ENCODE data around the gene LCP1.

The LCP1 gene

GRCh38 chr13:46152627-46153328, 29.2 kb downstream of the LCP1 start:
- H3K27me3 ChIP-seq (ENCODE audit: control insufficient read depth, insufficient read depth, low read length) = peaks cover 39% of the 10 kb centered on the region
- no peak overlapping the region for H3K4me3 ChIP-seq (ENCODE audit: low read length)
- H3K4me2 ChIP-seq (ENCODE audit: low read length) = no peak overlapping the region
- no peaks in the 10 kb centered on the region for H3K4me1 ChIP-seq (ENCODE audit: control insufficient read depth, insufficient read depth, low read length)
- no peak overlapping the region for H3K9ac ChIP-seq (ENCODE audit: low read depth, low read length)
- H3K36me3 ChIP-seq (ENCODE audit: insufficient read depth, low read length) = no peaks in the 10 kb centered on the region
- no peaks in the 10 kb centered on the region for H3K9me3 ChIP-seq (replicated peaks; ENCODE audit: low read length)

GRCh38 chr13:46150134-46150693, 31.8 kb downstream of the LCP1 start:
- Histone ChIP-seq H3K9ac (ENCODE audit: low read depth, low read length) (no peak overlapping the region), H3K4me2 (ENCODE audit: low read length) (no peak overlapping the region), H3K36me3 (ENCODE audit: insufficient read depth, low read length) (no peaks in the 10 kb centered on the region)

GRCh38 chr13:46149272-46150133, 32.5 kb downstream of the LCP1 start:
- Histone ChIP-seq H3K9me3 (replicated peaks; ENCODE audit: low read length) (no peaks in the 10 kb centered on the region), H3K4me2 (ENCODE audit: low read length) (no peak overlapping the region), H3K4me1 (ENCODE audit: control insufficient read depth, insufficient read depth, low read length) (no peaks in the 10 kb centered on the region), H3K4me3 (ENCODE audit: low read length) (no peak overlapping the region), H3K27me3 (ENCODE audit: control insufficient read depth, insufficient read depth, low read length) (peaks cover 59% of the 10 kb centered on the region), H3K9ac (ENCODE audit: low read depth, low read length) (no peak overlapping the region), H3K36me3 (ENCODE audit: insufficient read depth, low read length) (no peaks in the 10 kb centered on the region)

More at GRCh38 chr13:46150134-46150693, 31.8 kb downstream of the LCP1 start:
- Histone ChIP-seq H3K9me3 (replicated peaks; ENCODE audit: low read length) (no peaks in the 10 kb centered on the region), H3K4me3 (ENCODE audit: low read length) (no peak overlapping the region), H3K27me3 (ENCODE audit: control insufficient read depth, insufficient read depth, low read length) (peaks cover 56% of the 10 kb centered on the region), H3K4me1 (ENCODE audit: control insufficient read depth, insufficient read depth, low read length) (no peaks in the 10 kb centered on the region)

GRCh38 chr13:46146898-46147297, 35.1 kb downstream of the LCP1 start:
- Histone ChIP-seq H3K4me2 (ENCODE audit: low read length) (no peak overlapping the region), H3K4me1 (ENCODE audit: control insufficient read depth, insufficient read depth, low read length) (no peaks in the 10 kb centered on the region), H3K36me3 (ENCODE audit: insufficient read depth, low read length) (no peaks in the 10 kb centered on the region), H3K9ac (ENCODE audit: low read depth, low read length) (no peak overlapping the region), H3K4me3 (ENCODE audit: low read length) (no peak overlapping the region), H3K27me3 (ENCODE audit: control insufficient read depth, insufficient read depth, low read length) (peaks cover 58% of the 10 kb centered on the region), H3K9me3 (replicated peaks; ENCODE audit: low read length) (no peaks in the 10 kb centered on the region)

DNA sequence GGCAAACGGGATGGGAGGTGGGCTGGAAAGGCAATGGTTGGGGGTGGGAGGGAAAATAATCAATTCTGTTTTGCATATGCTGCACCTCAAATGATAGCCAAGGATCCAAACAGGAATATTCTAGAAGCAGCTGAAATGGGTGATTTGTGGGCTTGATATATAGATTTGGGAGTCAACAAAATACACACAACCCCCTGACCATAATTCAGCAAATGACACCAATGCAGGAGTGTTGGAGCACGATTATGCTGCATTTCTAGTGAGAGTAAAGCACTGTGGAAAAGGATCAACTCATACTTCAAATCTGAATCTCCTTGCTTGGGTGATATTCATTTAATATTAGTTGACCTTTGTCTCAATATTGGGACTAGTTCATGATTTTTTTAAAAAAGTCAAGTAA, 36.0 kb downstream of the LCP1 start:
- no peak overlapping the region for H3K4me2 ChIP-seq (ENCODE audit: low read length)
- no peaks in the 10 kb centered on the region for H3K36me3 ChIP-seq (ENCODE audit: insufficient read depth, low read length)
- peaks cover 54% of the 10 kb centered on the region for H3K27me3 ChIP-seq (ENCODE audit: control insufficient read depth, insufficient read depth, low read length)
- no peaks in the 10 kb centered on the region for H3K4me1 ChIP-seq (ENCODE audit: control insufficient read depth, insufficient read depth, low read length)
- H3K4me3 ChIP-seq (ENCODE audit: low read length) = no peak overlapping the region
- no peaks in the 10 kb centered on the region for H3K9me3 ChIP-seq (replicated peaks; ENCODE audit: low read length)
- no peak overlapping the region for H3K9ac ChIP-seq (ENCODE audit: low read depth, low read length)

DNA sequence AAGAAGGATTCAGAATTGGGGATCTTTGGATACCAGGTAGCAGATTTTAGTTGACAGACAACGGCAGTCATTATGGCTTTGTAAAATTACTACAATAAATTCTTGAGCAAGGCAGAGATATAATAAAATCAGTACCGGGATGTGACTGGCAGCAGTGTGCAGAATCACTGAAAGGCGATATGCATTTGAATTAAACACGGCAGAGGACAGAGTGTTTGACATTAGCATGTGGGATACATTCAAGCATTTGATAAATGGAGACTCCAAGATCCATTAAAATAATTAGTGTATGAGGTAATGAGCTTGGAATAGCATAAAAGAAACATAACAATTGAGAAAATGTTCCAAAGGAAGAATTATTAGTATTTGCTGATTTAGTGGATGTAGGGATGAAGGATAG, 36.8 kb downstream of the LCP1 start:
- no peaks in the 10 kb centered on the region for H3K9me3 ChIP-seq (replicated peaks; ENCODE audit: low read length)
- H3K9ac ChIP-seq (ENCODE audit: low read depth, low read length) = no peak overlapping the region
- H3K4me3 ChIP-seq (ENCODE audit: low read length) = no peak overlapping the region
- no peaks in the 10 kb centered on the region for H3K4me1 ChIP-seq (ENCODE audit: control insufficient read depth, insufficient read depth, low read length)
- H3K36me3 ChIP-seq (ENCODE audit: insufficient read depth, low read length) = no peaks in the 10 kb centered on the region
- H3K27me3 ChIP-seq (ENCODE audit: control insufficient read depth, insufficient read depth, low read length) = peaks cover 50% of the 10 kb centered on the region
- H3K4me2 ChIP-seq (ENCODE audit: low read length) = no peak overlapping the region

DNA sequence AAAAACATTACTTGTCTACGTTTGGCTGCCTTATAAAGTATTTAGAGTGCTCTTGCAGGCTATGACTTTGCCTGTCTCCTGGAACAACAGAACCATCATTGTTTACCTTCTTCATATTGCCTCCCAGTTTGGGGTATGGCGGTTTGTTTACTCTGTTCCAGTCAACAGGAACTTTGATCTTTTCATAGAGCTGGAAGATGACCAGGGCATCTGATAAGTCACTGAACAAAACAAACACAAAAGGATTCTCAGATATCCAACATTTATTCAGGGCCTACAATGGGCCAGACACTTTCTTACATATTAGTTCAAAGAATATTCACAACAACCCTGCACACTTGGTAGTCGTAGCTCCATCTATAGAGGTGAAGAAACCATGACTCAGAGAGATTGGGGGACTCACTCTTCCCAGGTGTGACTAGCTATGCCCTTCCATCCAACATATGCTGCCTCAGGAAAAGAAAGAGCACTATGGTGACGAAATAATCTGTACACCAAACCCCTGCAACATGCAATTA, 38.7 kb downstream of the LCP1 start:
- no peaks in the 10 kb centered on the region for H3K4me1 ChIP-seq (ENCODE audit: control insufficient read depth, insufficient read depth, low read length)
- H3K4me2 ChIP-seq (ENCODE audit: low read length) = no peak overlapping the region
- H3K9me3 ChIP-seq (replicated peaks; ENCODE audit: low read length) = no peaks in the 10 kb centered on the region
- no peak overlapping the region for H3K4me3 ChIP-seq (ENCODE audit: low read length)
- no peak overlapping the region for H3K9ac ChIP-seq (ENCODE audit: low read depth, low read length)
- H3K27me3 ChIP-seq (ENCODE audit: control insufficient read depth, insufficient read depth, low read length) = peaks cover 42% of the 10 kb centered on the region
- H3K36me3 ChIP-seq (ENCODE audit: insufficient read depth, low read length) = no peaks in the 10 kb centered on the region

- H3K4me3 ChIP-seq (ENCODE audit: low read length) = no peak overlapping the region
- no peaks in the 10 kb centered on the region for H3K4me1 ChIP-seq (ENCODE audit: control insufficient read depth, insufficient read depth, low read length)
- H3K9ac ChIP-seq (ENCODE audit: low read depth, low read length) = no peak overlapping the region
- H3K4me2 ChIP-seq (ENCODE audit: low read length) = no peak overlapping the region
- H3K9me3 ChIP-seq (replicated peaks; ENCODE audit: low read length) = no peaks in the 10 kb centered on the region
- no peaks in the 10 kb centered on the region for H3K36me3 ChIP-seq (ENCODE audit: insufficient read depth, low read length)
- peaks cover 42% of the 10 kb centered on the region for H3K27me3 ChIP-seq (ENCODE audit: control insufficient read depth, insufficient read depth, low read length)
These were observed 39.2 kb downstream of the LCP1 start for GRCh38 chr13:46142776-46143175.

GRCh38 chr13:46140044-46140443, 41.9 kb downstream of the LCP1 start:
- H3K4me1 ChIP-seq (ENCODE audit: control insufficient read depth, insufficient read depth, low read length) = no peaks in the 10 kb centered on the region
- no peak overlapping the region for H3K4me2 ChIP-seq (ENCODE audit: low read length)
- no peak overlapping the region for H3K9ac ChIP-seq (ENCODE audit: low read depth, low read length)
- no peaks in the 10 kb centered on the region for H3K9me3 ChIP-seq (replicated peaks; ENCODE audit: low read length)
- H3K4me3 ChIP-seq (ENCODE audit: low read length) = no peak overlapping the region
- peaks cover 46% of the 10 kb centered on the region for H3K27me3 ChIP-seq (ENCODE audit: control insufficient read depth, insufficient read depth, low read length)
- H3K36me3 ChIP-seq (ENCODE audit: insufficient read depth, low read length) = no peaks in the 10 kb centered on the region

- H3K9ac ChIP-seq (ENCODE audit: low read depth, low read length) = no peak overlapping the region
These were observed 44.2 kb downstream of the LCP1 start for GRCh38 chr13:46137627-46138317.

GRCh38 chr13:46136688-46137087, 45.3 kb downstream of the LCP1 start:
- Histone ChIP-seq H3K9me3 (replicated peaks; ENCODE audit: low read length) (no peaks in the 10 kb centered on the region), H3K4me2 (ENCODE audit: low read length) (no peak overlapping the region), H3K9ac (ENCODE audit: low read depth, low read length) (no peak overlapping the region), H3K4me3 (ENCODE audit: low read length) (no peak overlapping the region), H3K4me1 (ENCODE audit: control insufficient read depth, insufficient read depth, low read length) (no peaks in the 10 kb centered on the region), H3K36me3 (ENCODE audit: insufficient read depth, low read length) (no peaks in the 10 kb centered on the region), H3K27me3 (ENCODE audit: control insufficient read depth, insufficient read depth, low read length) (peaks cover 48% of the 10 kb centered on the region)

More at GRCh38 chr13:46137627-46138317, 44.2 kb downstream of the LCP1 start:
- H3K4me1 ChIP-seq (ENCODE audit: control insufficient read depth, insufficient read depth, low read length) = no peaks in the 10 kb centered on the region
- H3K9me3 ChIP-seq (replicated peaks; ENCODE audit: low read length) = no peaks in the 10 kb centered on the region
- H3K4me3 ChIP-seq (ENCODE audit: low read length) = no peak overlapping the region
- peaks cover 41% of the 10 kb centered on the region for H3K27me3 ChIP-seq (ENCODE audit: control insufficient read depth, insufficient read depth, low read length)
- no peaks in the 10 kb centered on the region for H3K36me3 ChIP-seq (ENCODE audit: insufficient read depth, low read length)
- H3K4me2 ChIP-seq (ENCODE audit: low read length) = no peak overlapping the region

All from skeletal muscle satellite cell (primary cell).